GM12878 (cell line): ENCODE data around the gene BTBD9. TPM values are rescaled to one million over a fixed set of nuclear protein-coding genes. Genes with fewer than 3 reads are reported as not detected.

Source experiments
- ATAC-seq: fragments of 200-7000 bp; cut with Tn5 transposase; 3 replicates; pipeline ENCODE4 v1.9.1; 2020; ENCODE audit warnings: mild to moderate bottlenecking, moderate library complexity
- BruUV-seq: library from RNA; stranded (reverse); fragments of 400-500 nt; replicated peaks from 2 replicates; lab custom pipeline; 2021; lab: Mats Ljungman, UMichigan
- CTCF ChIA-PET: fragments of 300-600 bp; sonication (Branson Sonifier 250); formaldehyde crosslinking; extraction: SDS; loops from one replicate; lab custom pipeline; 2021; ENCODE audit warnings: inconsistent platforms; lab: Yijun Ruan, JAX
- POLR2A ChIA-PET: fragments of 350-600 bp; formaldehyde crosslinking; extraction: SDS; loops from one replicate; lab custom pipeline; 2021; ENCODE audit warnings: inconsistent platforms; lab: Charles Lee
- RAD21 ChIA-PET: fragments of 300-600 bp; sonication (Branson Sonifier 250); formaldehyde crosslinking; loops from one replicate; lab custom pipeline; 2023; ENCODE audit warnings: antibody characterized with exemption; ENCODE audit not compliant: unreplicated experiment; lab: Charles Lee
- SMC1A ChIA-PET: fragments of 300-600 bp; sonication (Branson Sonifier 250); formaldehyde crosslinking; loops from one replicate; lab custom pipeline; 2023; ENCODE audit not compliant: unreplicated experiment, uncharacterized antibody; lab: Charles Lee
- DNase-seq: peaks from one replicate; pipeline ENCODE4 v3.0.0-alpha.2; 2011; ENCODE audit warnings: low read depth, low spot score
- FAIRE-seq: peaks from 3 replicates; lab custom pipeline; 2011; peaks lifted over from hg19 to GRCh38; lab: Jason Lieb, UNC
- H2AFZ ChIP-seq: 2 replicates; pipeline ENCODE4 v1.6.0; 2011; ENCODE audit warnings: low read depth, low read length, control low read depth; ENCODE audit not compliant: control insufficient read depth
- H3K27ac ChIP-seq: 2 replicates; pipeline ENCODE4 v1.5.1; 2011; ENCODE audit warnings: control low read depth; ENCODE audit not compliant: control insufficient read depth, insufficient read depth
- H3K27me3 ChIP-seq, 2 experiments: replicated peaks in 1 of 2; 2 replicates each; pipeline versions ENCODE4 v1.6.0 to v1.6.1; 2011; ENCODE audit warnings: low read length in 1 of 2; ENCODE audit not compliant: control insufficient read depth in 2 of 2, insufficient read depth in 2 of 2
- H3K36me3 ChIP-seq, 2 experiments: 2 replicates each; pipeline ENCODE4 v1.5.1; 2011; ENCODE audit warnings: low read length in 1 of 2; ENCODE audit not compliant: control insufficient read depth in 2 of 2, insufficient read depth in 2 of 2
- H3K4me1 ChIP-seq: 2 replicates; pipeline ENCODE4 v1.6.1; 2011; ENCODE audit warnings: mild to moderate bottlenecking, low read length, moderate library complexity, mixed read lengths; ENCODE audit not compliant: control insufficient read depth, insufficient read depth
- H3K4me2 ChIP-seq: 2 replicates; pipeline ENCODE4 v1.6.0; 2011; ENCODE audit warnings: control low read depth; ENCODE audit not compliant: control insufficient read depth, insufficient read depth
- H3K4me3 ChIP-seq: fragments of 200-600 bp; sonication (generic); 2 replicates; pipeline ENCODE4 v1.5.1; 2016
- H3K79me2 ChIP-seq: 2 replicates; pipeline ENCODE4 v1.6.0; 2011; ENCODE audit warnings: low read length; ENCODE audit not compliant: control insufficient read depth, insufficient read depth
- H3K9ac ChIP-seq: 2 replicates; pipeline ENCODE4 v1.8.0; 2011; ENCODE audit warnings: low read length, control low read depth, mixed read lengths; ENCODE audit not compliant: control insufficient read depth, insufficient read depth
- H3K9me3 ChIP-seq: replicated peaks from 3 replicates; pipeline ENCODE4 v1.5.1; 2011; ENCODE audit warnings: mild to moderate bottlenecking, low read length; ENCODE audit not compliant: control insufficient read depth, insufficient read depth
- H4K20me1 ChIP-seq: 2 replicates; pipeline ENCODE4 v1.6.0; 2011; ENCODE audit not compliant: control insufficient read depth, insufficient read depth
- ETV6 ChIP-seq, 2 experiments: fragments of 450-650 bp in 1 of 2; IDR thresholded peaks in 1 of 2; conservative IDR thresholded peaks in 1 of 2; 2 replicates each; pipeline ENCODE4 v1.6.1; 2014; ENCODE audit warnings: antibody characterized with exemption in 1 of 2, borderline replicate concordance in 1 of 2, low read depth in 1 of 2, mild to moderate bottlenecking in 1 of 2, moderate library complexity in 1 of 2
- LARP7 ChIP-seq: fragments of 450-650 bp; IDR thresholded peaks from 2 replicates; pipeline ENCODE4 v1.6.1; 2017; ENCODE audit warnings: mild to moderate bottlenecking
- MLLT1 ChIP-seq: fragments of 450-650 bp; IDR thresholded peaks from 2 replicates; pipeline ENCODE4 v1.6.1; 2016; ENCODE audit warnings: mild to moderate bottlenecking
- POLR2AphosphoS5 ChIP-seq: IDR thresholded peaks from 2 replicates; pipeline ENCODE4 v1.6.1; 2011; ENCODE audit warnings: mild to moderate bottlenecking, low read length, inconsistent platforms
- ZNF274 ChIP-seq: IDR thresholded peaks from one replicate; pipeline ENCODE4 v1.8.0; 2011; ENCODE audit not compliant: insufficient read length, insufficient read depth
- WGBS: methylation state at CpG from one replicate; pipeline ENCODE4 v1.1.6; 2016; ENCODE audit warnings: low lambda C conversion rate; ENCODE audit not compliant: insufficient replicate concordance, insufficient coverage; ENCODE audit errors: missing lambda C conversion rate; 5-methylcytosine and 5-hydroxymethylcytosine counted together
- in situ Hi-C: fragments of 300-500 bp; cut with MboI; formaldehyde crosslinking; loops from 9 replicates; pipeline ENCODE4 v1.14.3; 2018; ENCODE audit warnings: mixed read lengths
- intact Hi-C: fragments of 100-400 bp; cut with micrococcal nuclease; formaldehyde crosslinking; loops from one replicate; pipeline ENCODE4 v1.14.2; 2022; ENCODE audit not compliant: unreplicated experiment
- polyA plus RNA-seq, 11 experiments: library from polyadenylated mRNA; depleted of rRNA in 4 of 11; unstranded in 6 of 11; stranded (reverse) in 5 of 11; fragments of >200 nt; fragmentation: Nextera tagmentation in 4 of 11; fragmentation: Illumina TruSeq in 1 of 11; extraction: Ambion mirVana in 4 of 11; extraction: Trizol in 1 of 11; gene quantifications; 1 replicate in 1 of 11; 2 replicates in 10 of 11; pipeline versions ENCODE4 v1.2.1 to v1.2.3, GENCODE V29; 2011 to 2016; ENCODE audit warnings: inconsistent platforms in 2 of 11, missing spikeins in 2 of 11, low read depth in 1 of 11
- total RNA-seq, 4 experiments: library from RNA; depleted of rRNA in 3 of 4; stranded (reverse); fragments of >200 nt in 3 of 4; fragmentation: Illumina TruSeq in 1 of 4; extraction: Trizol in 1 of 4; gene quantifications; 2 replicates each; pipeline versions ENCODE4 v1.2.1 to v1.2.3, GENCODE V29; 2013 to 2021

Gene BTBD9
- total and polyA plus RNA-seq, 10 of the 15 experiments (the other 5 are each of a cell fraction or from before 2014, with no cell fraction given): 0.22 to 8.6 (median 4.6) TPM

GRCh38 chr6:38192487-38192886 lies 447.2 kb downstream of the BTBD9 start (continued):
- TF ChIP-seq ZNF274: no peak
- no peak for TF ChIP-seq MLLT1
- TF ChIP-seq, all 136 proteins: peak for 0

- Histone ChIP-seq H3K27ac (no peak overlapping the region), H3K27me3 (no peaks in the 10 kb centered on the region), H4K20me1 (no peaks in the 10 kb centered on the region), H3K79me2 (no peaks in the 10 kb centered on the region), H3K9ac (no peak overlapping the region), H3K9me3 (no peaks in the 10 kb centered on the region), H2AFZ (no peak overlapping the region), H3K4me1 (no peaks in the 10 kb centered on the region), H3K36me3 (no peaks in the 10 kb centered on the region; a peak in 1 of 4 replicates), H3K4me2 (no peak overlapping the region), H3K4me3 (no peak overlapping the region)
- POLR2A ChIA-PET: no interaction called here
- in situ Hi-C loops: no loop called here
- CTCF ChIA-PET: no interaction called here
- FAIRE-seq (no peak), DNase-seq (no peak), ATAC-seq (no peak)
- no TSS peak for BruUV-seq
- intact Hi-C loops: no loop called here
- 79% methylated on average over 9 of the region's 9 CpGs for WGBS
- RAD21 ChIA-PET: no interaction called here
- SMC1A ChIA-PET: no interaction called here
- TF ChIP-seq LARP7 (no peak), MLLT1 (no peak), ETV6 (conservative IDR thresholded peaks at IDR 0.05 in 1 of 2, IDR thresholded peaks at IDR 0.05 in 1 of 2; ENCODE audit: borderline replicate concordance in 1 of 2, low read depth in 1 of 2) (no peak), POLR2AphosphoS5 (no peak)
These were observed 447.7 kb downstream of the BTBD9 start for GRCh38 chr6:38192011-38192410.
